H9 (cell line): Measurements from ENCODE around the gene TNFSF13B. TPM values are rescaled to one million over a fixed set of nuclear protein-coding genes. Genes with fewer than 3 reads are reported as not detected.

Source experiments
- DNase-seq: peaks from one replicate; pipeline ENCODE4 v3.0.0-alpha.2; 2017
- H2AFZ ChIP-seq: one replicate; pipeline ENCODE4 v1.6.1; 2013; ENCODE audit warnings: mild to moderate bottlenecking, low read length, control low read depth, moderate library complexity
- H2AK5ac ChIP-seq: 2 replicates; pipeline ENCODE4 v1.6.1; 2013; ENCODE audit warnings: low read length, control low read depth, mixed read lengths; ENCODE audit not compliant: insufficient read length
- H2BK120ac ChIP-seq: one replicate; pipeline ENCODE4 v1.6.1; 2013; ENCODE audit warnings: low read depth, mild to moderate bottlenecking, low read length, control low read depth, inconsistent platforms; ENCODE audit not compliant: poor library complexity, severe bottlenecking
- H2BK12ac ChIP-seq: 2 replicates; pipeline ENCODE4 v1.6.1; 2013; ENCODE audit warnings: low read length, control low read depth, mixed read lengths, low read depth; ENCODE audit not compliant: insufficient read length
- H2BK15ac ChIP-seq: 2 replicates; pipeline ENCODE4 v1.6.1; 2013; ENCODE audit warnings: low read depth, low read length, control low read depth
- H2BK20ac ChIP-seq: one replicate; pipeline ENCODE4 v1.6.1; 2013; ENCODE audit warnings: low read depth, mild to moderate bottlenecking, low read length, control low read depth, inconsistent platforms; ENCODE audit not compliant: poor library complexity, severe bottlenecking
- H2BK5ac ChIP-seq: 2 replicates; pipeline ENCODE4 v1.6.1; 2013; ENCODE audit warnings: low read length, control low read depth, mixed read lengths; ENCODE audit not compliant: insufficient read length
- H3K14ac ChIP-seq: 2 replicates; pipeline ENCODE4 v1.6.1; 2013; ENCODE audit warnings: low read length, control low read depth; ENCODE audit not compliant: insufficient read depth
- H3K18ac ChIP-seq: 2 replicates; pipeline ENCODE4 v1.6.1; 2013; ENCODE audit warnings: low read depth, mild to moderate bottlenecking, mixed read lengths, low read length, control low read depth; ENCODE audit not compliant: insufficient read length
- H3K23ac ChIP-seq: 2 replicates; pipeline ENCODE4 v1.6.1; 2013; ENCODE audit warnings: low read length, control low read depth, mixed read lengths, low read depth; ENCODE audit not compliant: insufficient read length
- H3K23me2 ChIP-seq: 2 replicates; pipeline ENCODE4 v1.6.1; 2013; ENCODE audit warnings: low read depth, mild to moderate bottlenecking, mixed read lengths, low read length, control low read depth; ENCODE audit not compliant: insufficient read length, poor library complexity, severe bottlenecking
- H3K27ac ChIP-seq: 2 replicates; pipeline ENCODE4 v1.5.1; 2013; ENCODE audit warnings: low read length, control low read depth, mixed read lengths, low read depth; ENCODE audit not compliant: insufficient read length
- H3K27me3 ChIP-seq: 2 replicates; pipeline ENCODE4 v1.6.1; 2013; ENCODE audit warnings: low read length, control low read depth, inconsistent platforms; ENCODE audit not compliant: insufficient read depth
- H3K4ac ChIP-seq: 2 replicates; pipeline ENCODE4 v1.6.1; 2013; ENCODE audit warnings: low read depth, mild to moderate bottlenecking, control low read depth, inconsistent platforms, low read length, moderate library complexity
- H3K4me1 ChIP-seq: 2 replicates; pipeline ENCODE4 v1.6.1; 2013; ENCODE audit warnings: low read length, control low read depth, inconsistent platforms; ENCODE audit not compliant: insufficient read depth
- H3K4me2 ChIP-seq: 2 replicates; pipeline ENCODE4 v1.6.1; 2013; ENCODE audit warnings: low read length, control low read depth, mixed read lengths; ENCODE audit not compliant: insufficient read length, insufficient read depth
- H3K56ac ChIP-seq: 2 replicates; pipeline ENCODE4 v1.6.1; 2013; ENCODE audit warnings: low read depth, mild to moderate bottlenecking, mixed read lengths, low read length, control low read depth; ENCODE audit not compliant: insufficient read length
- H3K79me1 ChIP-seq: 2 replicates; pipeline ENCODE4 v1.6.1; 2013; ENCODE audit warnings: low read depth, mild to moderate bottlenecking, moderate library complexity, low read length, control low read depth, inconsistent platforms; ENCODE audit not compliant: insufficient read depth, poor library complexity, severe bottlenecking
- H3K79me2 ChIP-seq: 2 replicates; pipeline ENCODE4 v1.6.1; 2013; ENCODE audit warnings: low read length, control low read depth, inconsistent platforms; ENCODE audit not compliant: insufficient read depth
- H3K9ac ChIP-seq: 2 replicates; pipeline ENCODE4 v1.6.1; 2013; ENCODE audit warnings: low read length, control low read depth, mixed read lengths; ENCODE audit not compliant: insufficient read length; ENCODE audit errors: extremely low read depth
- H3K9me3 ChIP-seq: one replicate; pipeline ENCODE4 v1.6.1; 2013; ENCODE audit warnings: low read depth, low read length, inconsistent platforms; ENCODE audit not compliant: control insufficient read depth
- H3T11ph ChIP-seq: one replicate; pipeline ENCODE4 v1.6.1; 2013; ENCODE audit warnings: mild to moderate bottlenecking, low read length, control low read depth, inconsistent platforms
- H4K20me1 ChIP-seq: one replicate; pipeline ENCODE4 v1.6.1; 2013; ENCODE audit not compliant: control insufficient read depth, insufficient read length, insufficient read depth
- H4K5ac ChIP-seq: 2 replicates; pipeline ENCODE4 v1.6.1; 2013; ENCODE audit warnings: low read depth, mild to moderate bottlenecking, mixed read lengths, low read length, control low read depth; ENCODE audit not compliant: insufficient read length
- H4K8ac ChIP-seq: replicated peaks from 2 replicates; pipeline ENCODE4 v1.6.1; 2013; ENCODE audit warnings: low read length, control low read depth, mixed read lengths, low read depth; ENCODE audit not compliant: insufficient read length
- H4K91ac ChIP-seq: 2 replicates; pipeline ENCODE4 v1.6.1; 2013; ENCODE audit warnings: low read depth, mild to moderate bottlenecking, moderate library complexity, mixed read lengths, low read length, control low read depth; ENCODE audit not compliant: insufficient read length
- H3K27ac Mint-ChIP-seq, 3 experiments: 2 replicates in 2 of 3; 3 replicates in 1 of 3; pipeline ENCODE4 v1.8.0; 2020 to 2021; ENCODE audit warnings: mixed read lengths in 3 of 3, mild to moderate bottlenecking in 1 of 3, moderate library complexity in 1 of 3
- H3K27me3 Mint-ChIP-seq: 2 replicates; pipeline ENCODE4 v1.8.0; 2021; ENCODE audit warnings: low read depth, mild to moderate bottlenecking, moderate library complexity, mixed read lengths
- H3K36me3 Mint-ChIP-seq, 3 experiments: 2 replicates in 2 of 3; 3 replicates in 1 of 3; pipeline ENCODE4 v1.8.0; 2020 to 2021; ENCODE audit warnings: low read depth in 3 of 3, mixed read lengths in 3 of 3; ENCODE audit not compliant: insufficient read depth in 1 of 3
- H3K4me1 Mint-ChIP-seq, 2 experiments: 2 replicates each; pipeline ENCODE4 v1.8.0; 2020; ENCODE audit warnings: mixed read lengths in 2 of 2
- H3K4me3 Mint-ChIP-seq, 2 experiments: 2 replicates in 1 of 2; 3 replicates in 1 of 2; pipeline ENCODE4 v1.8.0; 2020 to 2021; ENCODE audit warnings: mild to moderate bottlenecking in 2 of 2, mixed read lengths in 2 of 2, moderate library complexity in 1 of 2
- H3K9me3 Mint-ChIP-seq, 2 experiments: 2 replicates in 1 of 2; 3 replicates in 1 of 2; pipeline ENCODE4 v1.8.0; 2020; ENCODE audit warnings: mild to moderate bottlenecking in 2 of 2, mixed read lengths in 2 of 2, moderate library complexity in 1 of 2
- CTCF ChIP-seq: fragments of 200-600 bp; sonication (generic); conservative IDR thresholded peaks from 3 replicates; pipeline ENCODE4 v1.8.0; 2021; ENCODE audit warnings: antibody characterized with exemption, mild to moderate bottlenecking
- WGBS: extraction: QIAGEN DNeasy Blood & Tissue Kit; methylation state at CpG from one replicate; pipeline ENCODE4 v1.1.7; 2013; ENCODE audit warnings: missing lambda C conversion rate, low lambda C conversion rate, mixed read lengths; ENCODE audit not compliant: insufficient read length; ENCODE audit errors: extremely low coverage; 5-methylcytosine and 5-hydroxymethylcytosine counted together
- long read RNA-seq: library from polyadenylated mRNA; unstranded; transcript quantifications from one replicate; pipeline ENCODE4 v2.0.0, GENCODE V29; 2020
- total RNA-seq: library from RNA; stranded (reverse); gene quantifications from 2 replicates; pipeline ENCODE4 v1.2.1, GENCODE V29; 2021

Gene TNFSF13B, protein sequence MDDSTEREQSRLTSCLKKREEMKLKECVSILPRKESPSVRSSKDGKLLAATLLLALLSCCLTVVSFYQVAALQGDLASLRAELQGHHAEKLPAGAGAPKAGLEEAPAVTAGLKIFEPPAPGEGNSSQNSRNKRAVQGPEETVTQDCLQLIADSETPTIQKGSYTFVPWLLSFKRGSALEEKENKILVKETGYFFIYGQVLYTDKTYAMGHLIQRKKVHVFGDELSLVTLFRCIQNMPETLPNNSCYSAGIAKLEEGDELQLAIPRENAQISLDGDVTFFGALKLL
- total RNA-seq: 0.24 and 0.31 TPM in 2 replicates
- long read RNA-seq: 0 reads

DNA sequence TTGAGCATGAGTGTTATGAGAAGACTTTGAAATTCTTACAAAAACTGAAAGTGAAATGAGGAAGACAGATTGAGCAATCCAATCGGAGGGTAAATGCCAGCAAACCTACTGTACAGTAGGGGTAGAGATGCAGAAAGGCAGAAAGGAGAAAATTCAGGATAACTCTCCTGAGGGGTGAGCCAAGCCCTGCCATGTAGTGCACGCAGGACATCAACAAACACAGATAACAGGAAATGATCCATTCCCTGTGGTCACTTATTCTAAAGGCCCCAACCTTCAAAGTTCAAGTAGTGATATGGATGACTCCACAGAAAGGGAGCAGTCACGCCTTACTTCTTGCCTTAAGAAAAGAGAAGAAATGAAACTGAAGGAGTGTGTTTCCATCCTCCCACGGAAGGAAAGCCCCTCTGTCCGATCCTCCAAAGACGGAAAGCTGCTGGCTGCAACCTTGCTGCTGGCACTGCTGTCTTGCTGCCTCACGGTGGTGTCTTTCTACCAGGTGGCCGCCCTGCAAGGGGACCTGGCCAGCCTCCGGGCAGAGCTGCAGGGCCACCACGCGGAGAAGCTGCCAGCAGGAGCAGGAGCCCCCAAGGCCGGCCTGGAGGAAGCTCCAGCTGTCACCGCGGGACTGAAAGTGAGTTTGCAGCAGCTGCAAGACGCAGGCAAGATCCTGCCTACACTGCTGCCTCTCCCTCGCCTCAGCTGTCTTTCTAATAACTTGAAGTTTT lies at the start of gene TNFSF13B:
Gene TNFSF13B, plus strand, starts transcription at position 118 of the 728 bp plus-strand sequence. Its CDS starts 178 bp downstream, at position 296.
- H3K56ac ChIP-seq: no peak within 1 kb of the TSS
- no peak within 1 kb of the TSS for H2BK15ac ChIP-seq
- TF ChIP-seq CTCF: peak; percentile 37; the same call in 2 of the 3 replicates
- H3K27ac Mint-ChIP-seq: peak within 1 kb of the TSS in 1 of 3 experiments; percentile 6; a peak in 2 of 7 replicates
- no peak within 1 kb of the TSS for H3K23ac ChIP-seq
- H3K14ac ChIP-seq: no peak within 1 kb of the TSS
- H3K4me1 Mint-ChIP-seq: peaks cover 5 to 8% of the 10 kb centered on the region in 2 experiments
- no peak within 1 kb of the TSS for H2BK120ac ChIP-seq
- H3K9ac ChIP-seq: no peak within 1 kb of the TSS
- no peaks in the 10 kb centered on the region for H4K20me1 ChIP-seq
- H4K91ac ChIP-seq: no peak within 1 kb of the TSS
- H2BK5ac ChIP-seq: no peak within 1 kb of the TSS
- no peaks in the 10 kb centered on the region for H3K4me1 ChIP-seq
- no peak within 1 kb of the TSS for H3K4me2 ChIP-seq
- H2BK20ac ChIP-seq: no peak within 1 kb of the TSS
- no peaks in the 10 kb centered on the region for H3K9me3 Mint-ChIP-seq
- H3K9me3 ChIP-seq: no peaks in the 10 kb centered on the region
- WGBS: no CpG with 5 or more reads among the region's 16 CpGs
- no peak within 1 kb of the TSS for H3K4me3 Mint-ChIP-seq
- no peaks in the 10 kb centered on the region for H3K36me3 Mint-ChIP-seq
- no peaks in the 10 kb centered on the region for H3K79me2 ChIP-seq
- peak; percentile 82 for DNase-seq
- H3K27ac ChIP-seq: no peak within 1 kb of the TSS
- no peaks in the 10 kb centered on the region for H3K27me3 ChIP-seq
- no peak within 1 kb of the TSS for H2BK12ac ChIP-seq
- H3K27me3 Mint-ChIP-seq: no peaks in the 10 kb centered on the region
- H3K79me1 ChIP-seq: no peaks in the 10 kb centered on the region
- H2AFZ ChIP-seq: no peak within 1 kb of the TSS
- no peak within 1 kb of the TSS for H3T11ph ChIP-seq
- H4K5ac ChIP-seq: no peak within 1 kb of the TSS
- no peaks in the 10 kb centered on the region for H3K23me2 ChIP-seq
- H2AK5ac ChIP-seq: no peak within 1 kb of the TSS
- H4K8ac ChIP-seq: no peak within 1 kb of the TSS
- H3K4ac ChIP-seq: no peak within 1 kb of the TSS
- H3K18ac ChIP-seq: no peak within 1 kb of the TSS
